Inferior parietal cortex (tissue), 1 donor: Measurements from ENCODE around the gene DDX31.

Experiments
- DNase-seq: peaks from one replicate; pipeline ENCODE4 v3.0.0-alpha.2; 2016; ENCODE audit errors: extremely low spot score

DDX31 gene

GRCh38 chr9:132637351-132637750 is 32.4 kb downstream of the DDX31 start:
- DNase-seq = no peak

- DNase-seq = no peak
These were observed 35.5 kb downstream of the DDX31 start for GRCh38 chr9:132634327-132634726.

DNA sequence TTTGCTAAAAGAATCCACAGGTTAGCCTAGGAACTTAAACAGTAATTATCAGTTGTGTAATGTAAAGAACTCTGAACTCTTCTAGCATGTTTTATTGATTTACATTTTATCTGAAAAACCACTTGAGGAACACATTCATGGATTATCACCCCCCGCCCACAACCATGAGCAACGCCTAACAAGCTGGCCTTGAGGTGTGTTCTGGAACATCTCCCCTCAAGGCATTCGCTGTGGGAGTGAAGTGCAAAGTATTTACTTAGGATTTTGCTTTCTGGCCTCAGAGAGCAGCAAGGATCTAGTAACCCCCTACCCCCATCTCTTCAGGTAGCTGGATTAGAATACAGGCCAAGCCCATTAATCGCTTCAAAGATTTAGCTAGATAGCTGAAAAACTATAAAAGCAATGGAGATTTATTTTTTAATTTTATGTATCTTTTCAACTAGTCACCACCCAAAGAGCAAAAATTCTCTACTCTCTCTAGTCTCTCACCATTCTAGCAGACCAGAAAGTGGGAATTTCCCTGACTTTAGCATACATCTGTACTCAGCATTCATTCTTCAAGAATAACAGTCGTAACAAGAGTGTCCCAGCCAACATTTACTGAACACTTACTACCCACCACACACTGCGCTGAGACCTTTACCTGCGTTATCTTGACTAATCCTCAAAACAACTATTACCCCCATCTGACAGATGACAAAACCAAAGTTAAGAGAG is 37.2 kb downstream of the DDX31 start:
- DNase-seq = no peak

DNA sequence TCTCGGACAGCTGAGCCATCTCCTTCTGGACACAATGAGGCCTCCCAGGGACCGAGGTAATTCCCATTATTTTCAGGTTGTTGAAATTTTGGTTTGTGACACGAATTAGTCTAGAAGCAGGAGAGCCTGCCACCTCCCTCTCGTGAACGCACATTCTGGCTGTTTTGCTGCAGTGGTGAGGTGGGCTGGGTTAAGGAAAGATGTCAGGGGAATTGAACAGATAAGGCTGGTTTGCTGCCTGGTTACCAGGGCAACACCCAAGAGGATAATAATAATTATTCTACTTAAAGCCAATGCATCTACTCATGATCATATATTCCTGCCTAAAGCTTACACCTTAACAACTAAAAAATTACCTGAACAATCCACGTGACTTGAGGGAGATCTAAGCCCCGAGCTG is 38.1 kb downstream of the DDX31 start:
- no peak for DNase-seq

GRCh38 chr9:132631280-132631679 is 38.5 kb downstream of the DDX31 start:
- DNase-seq = no peak

DNA sequence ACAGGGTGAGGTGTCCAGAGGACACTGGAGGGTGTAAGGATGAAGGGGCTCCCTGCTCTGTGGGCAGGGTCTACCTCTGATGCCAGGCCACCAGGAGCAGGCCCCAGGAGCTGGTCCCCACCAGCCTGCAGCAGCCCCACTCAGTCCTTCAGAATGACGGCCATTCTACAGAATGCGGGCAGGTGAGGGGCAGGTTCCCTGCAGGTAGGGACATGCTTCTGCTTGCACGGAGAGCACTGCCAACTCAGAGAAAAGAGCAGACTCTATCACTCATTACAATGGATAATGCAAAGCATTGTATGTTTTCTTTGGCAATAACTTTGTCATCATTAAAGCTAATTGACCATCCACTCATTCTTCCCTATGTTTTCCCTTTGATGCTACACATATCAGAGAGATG is 39.0 kb downstream of the DDX31 start:
- DNase-seq = no peak

DNA sequence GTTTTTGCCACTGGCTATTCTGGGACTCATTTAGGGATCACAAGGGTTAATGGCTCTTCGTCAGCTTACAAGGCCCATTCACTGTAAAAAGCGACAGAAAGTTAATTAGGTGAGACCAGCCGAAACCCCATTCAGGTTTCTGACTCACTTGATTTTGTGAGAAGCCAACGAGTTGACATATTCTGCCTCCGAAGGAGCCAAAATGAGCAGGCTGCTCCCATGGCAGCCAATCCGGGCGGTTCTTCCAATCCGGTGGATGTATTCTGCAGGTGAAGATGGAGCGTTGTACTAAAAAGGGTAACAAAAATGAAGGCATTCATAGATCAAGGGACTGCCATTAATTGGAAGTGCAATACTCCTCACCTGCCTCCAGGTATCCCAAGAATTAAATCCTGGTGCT is 39.7 kb downstream of the DDX31 start:
- DNase-seq = no peak

DNA sequence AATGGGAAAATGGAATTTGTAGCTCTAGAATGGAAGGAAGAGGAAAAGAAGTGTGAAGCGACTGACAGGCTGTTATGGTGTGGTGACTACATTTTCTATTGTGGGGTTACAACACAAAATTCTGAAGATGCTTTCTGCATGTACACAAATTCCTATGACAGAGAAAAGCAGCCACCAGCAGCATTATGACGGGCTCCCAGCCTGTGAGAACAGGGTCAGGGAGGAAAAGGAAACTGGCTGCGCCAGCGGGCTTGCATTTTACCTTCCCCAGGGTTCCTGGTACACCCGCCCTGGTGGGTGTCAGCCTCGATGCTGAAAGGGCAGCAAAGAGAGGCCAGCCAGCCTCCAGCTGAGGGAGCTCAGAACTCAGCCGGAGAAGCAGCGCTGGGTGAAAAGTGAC is 41.0 kb downstream of the DDX31 start:
- no peak for DNase-seq

DNA sequence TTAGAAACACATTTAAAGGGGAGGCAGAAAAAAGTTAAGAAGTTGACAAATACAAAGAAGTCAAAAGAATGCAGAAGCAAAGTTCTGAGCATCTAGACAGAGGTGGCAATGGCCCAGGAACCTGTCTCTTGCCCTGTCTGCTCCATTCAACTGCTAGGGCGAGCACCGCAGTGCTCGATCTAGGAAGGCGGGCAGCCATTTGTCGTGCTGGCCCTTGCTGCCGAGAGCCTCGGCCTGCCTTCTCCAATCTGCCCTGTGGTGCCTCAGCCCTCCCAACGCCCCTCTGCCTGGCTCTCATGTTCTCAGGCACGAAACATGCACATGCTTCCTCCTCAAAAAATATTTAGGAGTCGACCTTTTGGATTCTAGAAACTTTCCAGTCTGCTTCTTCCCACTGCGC is 42.2 kb downstream of the DDX31 start:
- no peak for DNase-seq

GRCh38 chr9:132627106-132627505 is 42.7 kb downstream of the DDX31 start:
- no peak for DNase-seq

- DNase-seq = no peak
These were observed 43.5 kb downstream of the DDX31 start for GRCh38 chr9:132626285-132626684.

- no peak for DNase-seq
These were observed 47.6 kb downstream of the DDX31 start for GRCh38 chr9:132622159-132622558.

DNA sequence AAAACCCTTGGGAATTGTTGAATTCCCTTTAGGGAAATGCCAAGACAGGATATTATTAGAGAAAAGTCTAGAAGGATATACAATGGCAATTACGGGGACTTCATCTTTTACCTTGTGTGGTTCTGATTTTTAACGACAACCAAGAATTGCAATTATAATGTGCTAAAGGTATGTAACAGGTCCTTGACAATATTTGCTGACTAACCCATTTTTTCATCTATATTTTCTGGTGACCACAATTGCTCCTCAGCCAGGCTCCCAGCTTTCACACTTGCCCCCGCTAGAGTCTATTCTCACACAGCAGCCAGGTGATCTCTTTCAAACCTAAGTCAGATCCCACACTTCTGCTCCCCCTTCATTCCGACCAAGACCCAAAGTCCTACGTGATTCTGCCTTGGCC is 53.1 kb downstream of the DDX31 start:
- no peak for DNase-seq

DNA sequence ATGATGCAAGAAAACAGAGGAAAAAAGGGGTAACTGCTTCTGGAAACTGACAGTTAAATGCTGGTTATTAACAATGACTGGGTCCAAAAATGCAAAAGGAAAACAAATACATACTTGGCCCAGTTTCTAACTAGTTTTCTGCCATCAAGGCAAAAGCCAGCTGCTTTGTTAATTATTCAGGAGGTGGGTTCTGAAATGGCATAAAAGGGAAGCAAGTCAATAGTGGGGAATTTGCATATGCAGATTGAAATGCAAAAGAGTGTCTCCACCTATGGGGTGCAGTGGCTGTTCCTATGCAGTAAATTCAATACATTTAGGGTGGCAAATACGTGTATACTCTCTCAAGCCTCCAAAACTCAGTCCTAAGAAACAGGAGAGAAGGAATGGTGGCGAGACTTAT is 54.0 kb downstream of the DDX31 start:
- DNase-seq = no peak

DNA sequence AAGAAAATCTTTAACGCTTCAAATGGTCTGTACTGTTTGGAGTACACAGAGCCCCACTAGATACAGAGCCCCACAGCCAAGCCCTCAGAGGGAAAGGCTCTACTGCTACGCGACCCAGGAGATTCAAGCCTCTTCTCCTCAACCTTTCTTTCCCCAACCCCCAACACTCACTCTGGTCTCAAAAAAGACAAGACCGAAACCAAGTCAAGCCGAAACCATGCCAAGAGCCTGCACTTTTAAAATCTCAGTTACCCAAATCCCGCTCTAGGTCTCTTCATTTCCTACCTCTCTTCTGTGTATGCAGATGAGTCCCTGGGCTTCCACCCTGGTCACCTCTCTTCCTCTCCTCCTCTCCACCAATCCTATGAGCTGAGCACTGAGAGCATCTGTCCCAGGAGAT is 55.5 kb downstream of the DDX31 start:
- no peak for DNase-seq

- DNase-seq = no peak
These were observed 59.1 kb downstream of the DDX31 start for GRCh38 chr9:132610661-132611060.

DNA sequence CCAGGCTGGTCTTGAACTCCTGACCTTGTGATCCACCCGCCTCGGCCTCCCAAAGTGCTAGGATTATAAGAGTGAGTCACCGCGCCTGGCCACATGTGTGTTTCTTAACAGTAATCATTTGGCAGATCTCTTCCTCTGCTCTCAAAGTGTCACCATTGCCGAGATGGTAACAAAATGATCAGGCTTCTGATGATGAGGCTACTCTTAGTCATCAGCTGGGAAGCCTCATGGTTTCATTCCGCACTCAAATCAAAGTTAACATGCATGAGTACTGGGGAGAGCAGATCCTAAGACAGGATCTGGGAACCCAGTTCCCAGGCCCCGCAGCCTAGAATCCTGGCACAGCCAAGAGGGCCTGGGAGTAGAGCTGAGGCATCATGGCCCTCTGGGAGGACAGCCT is 60.0 kb downstream of the DDX31 start:
- DNase-seq = no peak

- no peak for DNase-seq
These were observed 60.6 kb downstream of the DDX31 start for GRCh38 chr9:132609184-132609583.

- no peak for DNase-seq
These were observed 63.7 kb downstream of the DDX31 start for GRCh38 chr9:132606066-132606465.

GRCh38 chr9:132605387-132605786 is 64.4 kb downstream of the DDX31 start:
- DNase-seq = no peak

GRCh38 chr9:132602207-132602606 is 67.6 kb downstream of the DDX31 start:
- no peak for DNase-seq

GRCh38 chr9:132600326-132600984 is 69.3 kb downstream of the DDX31 start:
- no peak for DNase-seq

DNA sequence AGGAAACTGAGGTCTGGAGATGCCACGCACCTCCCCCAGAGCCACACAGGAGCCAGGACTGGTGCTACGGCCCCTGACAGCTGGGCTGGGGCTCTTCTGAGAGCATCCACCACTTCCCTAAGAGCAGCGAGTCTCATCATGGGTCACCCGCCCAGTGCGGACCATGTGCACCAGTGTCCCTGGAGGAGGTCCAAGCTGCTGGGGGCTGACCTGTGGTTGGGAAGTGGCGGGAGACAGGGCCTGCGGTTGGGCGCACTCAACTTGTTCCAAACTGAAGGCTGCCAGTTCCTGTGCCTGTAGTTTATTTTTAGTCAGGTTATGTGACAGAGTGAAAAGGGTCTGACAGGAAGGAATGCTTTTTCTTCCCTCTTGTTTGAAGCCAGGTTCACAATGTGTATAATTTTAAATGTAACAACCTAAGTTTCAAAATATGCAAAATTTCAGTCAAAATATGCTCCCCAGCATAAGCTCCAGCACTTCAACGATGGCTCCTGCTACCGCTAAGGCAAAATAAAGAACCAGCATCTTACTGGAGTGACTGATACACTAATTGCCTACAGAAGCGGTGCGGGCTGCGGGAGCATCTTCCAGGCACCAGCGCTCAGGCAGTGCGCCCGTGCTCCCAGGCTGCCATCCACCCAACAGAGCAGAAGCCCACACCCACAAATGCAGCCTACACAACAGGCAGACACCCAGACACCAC is 72.6 kb downstream of the DDX31 start:
- DNase-seq = no peak
